Activated naive CD4-positive, alpha-beta T cell treated with anti-CD3 and anti-CD28 coated beads, Interleukin-2, amount 50 U/mL, for 16 hours (primary cell): ENCODE results near the gene RAX2.
A peak's percentile ranks its signal among the peaks of the same experiment; 100 is the strongest.

ENCODE experiments used
- DNase-seq: peaks from one replicate; pipeline ENCODE4 v3.0.0-alpha.2; 2020

Gene RAX2

DNA sequence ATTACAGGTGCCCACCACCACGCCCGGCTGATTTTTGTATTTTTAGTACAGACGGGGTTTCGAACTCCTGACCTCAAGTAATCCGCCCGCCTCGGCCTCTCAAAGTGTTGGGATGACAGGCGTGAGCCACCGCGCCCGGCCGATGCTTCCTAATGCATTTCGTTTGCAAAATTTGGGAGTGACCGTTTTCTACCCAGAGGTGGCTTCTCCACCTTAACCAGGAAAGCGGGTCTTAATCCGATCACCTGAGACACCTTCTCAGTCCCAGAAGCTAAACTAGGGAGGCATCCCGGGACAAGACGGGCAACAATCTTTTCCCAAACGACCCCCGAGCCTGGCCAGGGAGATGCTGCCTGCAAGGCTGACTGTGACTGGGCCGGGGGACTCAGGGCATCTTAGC lies 29.0 kb upstream of the RAX2 start:
- DNase-seq, result no peak

DNA sequence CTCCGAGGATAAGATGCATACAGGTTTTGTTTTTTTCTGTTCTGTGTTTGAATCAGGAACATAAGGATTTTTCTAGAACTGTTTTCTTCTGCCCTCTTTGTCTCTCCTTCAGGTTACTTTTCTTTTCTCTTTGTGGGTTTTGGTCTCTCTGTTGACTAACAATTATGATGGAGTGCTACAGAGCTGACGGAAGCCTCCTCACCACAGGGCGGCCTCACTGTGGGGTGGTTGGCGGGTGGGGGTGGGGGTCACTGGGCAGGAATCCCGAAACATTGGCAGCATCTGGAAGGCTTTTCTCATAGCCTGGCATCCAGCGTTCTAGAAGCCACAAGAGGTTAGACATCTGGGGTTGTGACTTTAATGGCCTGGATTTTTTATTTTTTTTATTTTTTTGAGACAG lies 26.1 kb upstream of the RAX2 start:
- DNase-seq, result no peak

DNA sequence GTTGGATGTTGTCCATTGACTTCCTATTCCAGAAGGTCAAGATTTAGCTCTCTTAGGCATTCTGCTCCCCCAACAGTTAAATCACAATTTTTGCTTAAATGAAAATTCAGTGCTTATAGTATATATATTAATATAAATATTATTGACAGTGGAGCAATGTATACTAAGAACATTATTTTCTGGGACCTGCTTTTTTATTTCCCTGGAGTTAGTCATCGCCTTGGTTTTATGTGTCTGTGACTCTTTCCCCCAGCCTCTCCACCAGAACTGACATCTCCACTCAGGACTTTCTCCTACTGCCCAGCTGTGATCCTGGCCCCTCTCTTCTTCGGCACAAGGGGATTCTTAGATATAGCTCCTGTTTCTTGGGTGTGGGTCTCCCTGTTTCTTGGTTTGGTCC lies 24.3 kb upstream of the RAX2 start:
- no peak for DNase-seq

DNA sequence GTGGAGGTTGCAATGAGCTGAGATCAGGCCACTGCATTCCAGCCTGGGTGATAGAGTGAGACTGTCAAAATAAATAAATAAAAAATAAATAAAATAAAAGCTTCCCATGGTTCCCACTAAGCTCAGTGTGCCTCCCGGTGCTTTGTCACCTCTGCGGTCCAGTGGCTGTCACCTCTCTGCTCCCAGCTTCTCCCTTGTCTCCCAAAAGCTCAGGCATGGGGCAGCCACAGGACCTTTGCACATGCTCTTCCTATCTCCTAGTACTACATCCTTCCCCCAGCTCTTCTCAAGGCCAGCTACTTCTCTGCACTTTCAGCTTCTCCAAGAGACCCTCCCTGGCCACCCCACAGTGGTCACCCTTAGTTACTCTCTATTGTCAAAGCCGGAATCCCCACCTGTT lies 21.8 kb upstream of the RAX2 start:
- DNase-seq, result no peak

DNA sequence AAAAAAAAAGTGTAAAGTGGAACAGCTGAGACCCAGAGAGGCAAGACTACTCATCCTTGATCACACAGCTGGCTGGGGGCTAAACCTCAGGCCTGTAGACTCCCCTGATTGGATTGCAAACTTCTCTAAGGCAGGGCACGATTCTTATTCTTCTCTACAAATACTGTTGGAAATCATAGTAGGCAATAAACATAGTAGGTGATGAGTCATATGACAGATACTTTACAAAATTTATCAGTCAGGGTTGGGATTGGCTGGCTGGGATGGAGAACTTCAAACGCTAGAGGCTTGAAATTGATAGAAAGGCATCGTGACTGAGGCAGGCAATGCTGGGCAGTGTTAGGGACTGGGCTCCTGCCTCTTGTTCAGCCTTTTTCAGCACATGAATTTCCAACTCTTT lies 20.1 kb upstream of the RAX2 start:
- no peak for DNase-seq

DNA sequence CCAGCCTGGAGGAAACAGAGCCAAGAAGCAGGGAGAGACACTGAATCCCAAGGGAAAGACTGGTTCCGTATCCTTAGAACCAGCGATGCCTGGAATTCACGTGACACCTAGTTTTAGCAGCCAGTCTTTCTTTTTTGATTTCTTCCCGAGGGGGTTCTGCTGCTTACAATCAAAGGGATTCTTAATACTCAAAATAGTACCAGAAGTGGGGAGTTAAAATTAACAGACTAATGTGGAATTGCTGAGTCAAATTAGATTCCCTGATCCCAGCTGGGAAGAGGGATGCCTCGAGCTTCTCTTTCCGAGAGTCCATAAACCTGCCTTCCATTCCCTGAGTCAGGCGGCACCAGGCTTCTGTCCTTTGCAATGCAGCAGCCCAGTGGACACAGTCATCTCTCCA lies 18.9 kb upstream of the RAX2 start:
- DNase-seq, result no peak

DNA sequence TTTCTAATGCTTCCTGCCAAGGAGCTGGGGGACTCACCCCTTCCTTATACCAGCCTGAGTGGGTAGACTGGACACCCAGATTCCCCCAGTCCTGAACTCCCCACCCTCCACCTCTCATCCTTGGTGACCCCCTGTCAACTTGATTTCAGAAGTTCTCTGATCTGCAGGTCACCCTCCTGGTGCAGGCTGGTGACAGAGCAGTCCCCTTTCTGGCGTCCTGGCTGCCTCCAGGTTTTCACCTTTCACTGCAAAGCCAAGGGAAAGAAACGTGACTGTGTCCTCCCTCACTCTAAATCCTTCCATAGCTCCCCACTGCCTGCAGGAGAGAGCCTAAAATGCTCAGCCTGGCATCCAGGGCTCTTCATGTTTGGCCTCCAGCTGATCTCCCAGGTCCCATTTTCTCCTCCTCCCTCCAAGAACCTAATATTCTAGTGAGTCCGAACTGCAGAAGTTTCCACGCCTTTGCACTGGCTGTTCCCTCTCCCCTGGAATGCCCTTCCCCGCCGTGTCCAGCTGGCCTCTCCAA lies 18.2 kb upstream of the RAX2 start:
- no peak for DNase-seq

DNA sequence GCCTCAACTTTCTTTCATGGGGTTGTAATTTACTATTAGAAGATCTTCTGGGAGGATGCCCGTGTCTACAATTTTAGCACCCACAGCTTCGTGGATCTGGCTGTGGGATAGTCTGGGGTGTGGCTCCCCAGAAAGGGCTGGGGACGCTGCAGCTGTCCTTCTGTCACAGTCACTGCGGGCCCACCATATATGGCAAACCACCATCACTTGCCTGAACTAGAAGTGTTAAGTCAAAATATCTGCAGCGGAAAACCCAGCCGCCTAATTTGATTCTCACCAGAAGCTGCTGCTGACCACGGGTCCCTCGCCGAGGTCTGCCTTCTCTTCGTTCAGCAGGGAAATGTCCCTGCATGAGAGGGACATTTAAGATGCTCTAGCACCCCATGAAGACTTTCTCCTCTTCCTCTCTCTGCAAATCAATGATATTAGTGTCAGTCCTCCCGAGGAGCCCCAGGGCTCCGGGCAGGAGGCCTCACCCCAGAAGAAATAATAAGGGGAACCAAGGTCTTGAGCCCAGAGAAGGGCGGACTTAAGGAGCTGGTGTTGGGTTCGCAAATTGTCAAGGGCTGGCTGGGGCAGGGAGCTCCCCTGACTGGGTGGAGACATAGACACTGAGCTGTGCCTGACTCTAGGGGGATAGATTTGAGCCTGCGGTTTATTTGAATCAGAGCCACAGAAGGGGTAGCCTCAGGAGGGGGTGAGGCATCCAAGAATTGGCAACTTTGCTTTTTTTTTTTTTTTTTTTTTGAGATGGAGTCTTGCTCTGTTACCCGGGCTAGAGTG lies 17.2 kb upstream of the RAX2 start:
- no peak for DNase-seq

DNA sequence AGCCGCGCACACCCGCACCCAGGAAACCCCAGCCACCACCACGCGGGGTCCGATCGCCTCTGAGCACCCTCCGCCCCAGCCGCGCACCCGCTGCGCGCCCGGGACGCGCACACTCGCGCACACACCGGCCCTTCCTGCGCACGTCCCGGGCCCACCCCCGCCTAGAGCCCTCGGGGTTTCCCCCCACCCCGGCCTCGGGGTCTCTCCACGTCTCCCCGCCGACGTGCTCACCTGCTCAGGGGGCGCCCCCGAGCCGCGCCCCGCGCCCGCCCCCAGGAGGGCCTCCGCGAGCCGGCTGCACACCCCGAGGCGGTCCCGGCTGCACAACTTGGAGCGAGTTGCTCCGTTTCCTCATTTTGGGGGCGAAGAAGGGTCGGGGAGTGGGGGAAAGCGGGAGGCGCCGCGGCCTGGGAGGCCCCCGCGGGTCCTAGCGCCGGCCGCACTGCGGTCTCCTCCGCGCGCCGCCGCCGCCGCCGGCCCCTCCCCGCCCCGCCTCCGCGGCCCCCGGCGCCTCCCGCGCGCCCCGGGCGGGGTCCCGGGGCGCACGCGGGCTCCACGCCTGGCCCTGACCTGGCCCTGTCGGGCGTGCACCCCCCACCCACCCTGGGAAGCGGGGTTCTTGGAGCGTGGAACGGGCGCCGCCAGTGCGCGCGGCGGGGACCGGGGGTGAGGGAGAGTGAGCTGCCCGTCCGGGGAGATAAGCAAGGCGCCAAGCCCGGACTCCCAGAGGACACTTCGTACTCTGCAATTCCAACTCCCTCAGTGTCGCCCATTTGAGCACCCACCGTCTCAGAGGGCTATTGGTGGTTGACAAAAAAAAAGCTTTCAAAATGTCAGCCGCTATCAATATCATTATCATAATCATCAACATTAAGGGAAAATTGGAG lies 14.2 kb upstream of the RAX2 start, which contains the start of gene MATK:
Gene MATK (minus strand): TSS at position 444 of the 887 bp plus-strand sequence. CDS start 1,246 bp downstream, outside the sequence.
- DNase-seq, result peak; percentile 46

DNA sequence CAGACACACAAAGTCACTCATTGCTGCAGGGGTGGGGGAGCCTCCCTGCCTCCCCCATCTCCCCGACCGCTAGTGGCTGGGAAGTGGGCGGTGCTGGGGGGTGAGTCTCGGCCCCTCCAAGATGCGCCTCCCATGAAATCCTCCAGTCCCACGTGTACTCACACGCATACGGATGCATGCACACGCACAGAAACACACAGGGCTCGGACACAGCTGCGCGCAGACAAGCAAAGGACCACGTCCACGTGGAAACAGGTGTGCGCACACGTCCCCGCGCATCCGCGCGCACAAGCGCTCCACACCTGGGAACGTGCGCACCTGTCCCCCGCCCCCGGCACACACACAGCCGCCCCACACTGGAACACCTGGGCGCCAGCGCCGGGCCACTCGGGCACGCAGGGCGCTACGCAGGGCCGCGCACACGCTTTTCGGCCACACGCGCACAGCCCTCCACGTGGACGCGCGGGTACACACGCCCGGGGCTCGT lies 13.5 kb upstream of the RAX2 start:
- DNase-seq, result peak; percentile 47

DNA sequence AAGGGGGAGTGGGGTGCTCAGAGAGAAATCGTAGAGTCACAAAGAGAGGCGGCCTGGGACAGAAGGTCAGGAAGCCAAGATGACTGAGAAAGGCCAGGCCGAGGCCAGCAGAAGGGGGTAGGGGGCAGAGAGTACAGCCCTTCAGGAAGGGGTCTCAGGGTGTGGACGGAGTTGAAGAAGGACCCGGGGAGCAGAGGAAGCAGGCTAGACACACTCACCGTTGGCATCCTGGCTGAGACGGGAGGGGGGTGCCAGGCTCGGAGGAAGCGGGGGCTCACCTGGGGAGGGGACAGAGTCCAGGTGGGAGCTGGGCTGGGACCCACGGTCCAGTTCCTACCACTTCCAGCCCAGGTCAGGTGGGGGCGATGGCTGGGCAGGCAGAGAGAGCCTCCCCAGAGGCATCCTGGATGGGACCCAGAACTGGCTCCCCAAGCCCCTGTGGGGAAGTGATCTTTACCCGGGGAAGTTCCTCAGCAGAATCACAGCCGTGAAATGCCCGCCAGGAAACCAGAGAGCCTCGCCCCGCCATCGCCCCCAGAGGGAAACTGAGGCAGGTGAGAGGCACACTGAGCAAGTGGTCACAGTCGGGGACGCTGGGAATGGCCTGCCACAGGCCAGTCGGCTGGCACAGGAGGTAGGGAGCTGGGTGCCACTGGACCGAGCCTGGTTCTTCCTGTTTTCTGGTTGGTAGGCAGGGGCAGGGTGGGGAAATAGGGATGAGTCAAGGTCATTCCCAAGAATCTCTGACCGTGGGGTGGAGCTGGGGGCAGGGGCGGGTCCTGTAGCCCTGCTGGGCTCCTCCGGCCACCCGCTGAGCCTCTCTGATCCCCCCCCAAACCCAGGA lies 12.8 kb upstream of the RAX2 start:
- DNase-seq, result no peak

DNA sequence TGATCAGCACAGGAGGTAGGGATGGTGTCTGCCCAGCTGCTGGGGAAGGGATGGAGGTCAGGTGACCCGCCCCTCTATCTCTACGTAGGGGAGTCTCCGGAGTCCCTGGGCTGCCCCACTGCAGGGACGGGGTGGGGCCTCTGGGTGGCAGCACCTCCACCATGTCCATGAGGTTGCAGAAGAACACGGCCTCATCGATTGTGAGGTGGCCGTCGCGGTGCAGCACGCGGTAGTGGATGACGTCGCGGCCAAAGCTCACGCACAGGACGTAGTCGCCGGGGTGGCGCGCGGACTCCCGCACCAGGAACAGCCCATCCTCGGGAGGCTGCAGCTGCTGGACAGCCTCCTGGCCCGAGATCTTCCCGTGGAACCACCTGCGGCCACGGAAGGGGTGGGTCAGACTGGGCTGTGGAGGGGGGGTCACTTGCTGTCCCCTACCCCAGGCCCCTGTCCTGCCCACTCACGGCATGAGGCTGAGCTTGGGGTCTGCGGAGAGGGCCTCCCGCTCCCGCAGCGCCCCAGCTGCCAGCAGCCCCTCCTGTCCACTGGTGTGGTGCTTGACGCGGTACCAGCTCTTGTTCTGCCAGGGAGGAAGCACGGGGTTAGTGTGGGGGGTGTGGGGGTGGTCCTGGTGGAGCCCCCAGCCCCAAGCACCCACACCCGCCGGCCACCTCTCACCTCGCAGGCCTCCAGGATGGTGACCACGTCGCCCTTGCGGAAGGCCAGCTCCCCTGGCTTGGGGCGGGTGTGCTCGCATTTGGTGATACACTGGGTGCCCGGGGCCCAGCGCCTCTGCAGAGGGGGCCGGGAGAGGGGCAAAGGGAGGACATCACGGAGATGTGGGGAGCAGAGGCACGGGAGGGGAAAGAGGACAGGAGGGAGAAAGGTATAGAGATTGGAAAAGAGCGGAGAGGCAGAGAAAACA lies 11.9 kb upstream of the RAX2 start:
- DNase-seq, result peak; percentile 55

DNA sequence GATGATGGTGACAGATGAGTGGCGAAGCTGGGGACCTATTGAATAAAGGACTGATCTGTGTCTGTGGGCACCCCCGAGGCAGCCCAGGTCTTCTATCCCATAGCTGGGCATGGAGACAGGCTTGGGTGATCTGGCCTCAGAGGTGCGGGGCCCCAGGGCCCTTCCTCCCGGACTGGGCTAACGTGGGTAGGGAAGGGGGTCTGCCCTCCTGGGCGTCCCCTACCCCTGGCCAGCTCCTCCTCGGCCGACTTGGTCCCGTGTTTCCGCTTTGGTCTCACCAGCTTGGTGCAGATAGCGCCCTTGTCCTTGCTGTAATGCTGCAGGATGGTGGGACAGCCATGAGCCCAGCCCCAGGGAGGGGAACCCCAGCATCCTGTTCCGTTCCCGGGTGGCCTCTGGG lies 10.9 kb upstream of the RAX2 start:
- DNase-seq, result no peak

DNA sequence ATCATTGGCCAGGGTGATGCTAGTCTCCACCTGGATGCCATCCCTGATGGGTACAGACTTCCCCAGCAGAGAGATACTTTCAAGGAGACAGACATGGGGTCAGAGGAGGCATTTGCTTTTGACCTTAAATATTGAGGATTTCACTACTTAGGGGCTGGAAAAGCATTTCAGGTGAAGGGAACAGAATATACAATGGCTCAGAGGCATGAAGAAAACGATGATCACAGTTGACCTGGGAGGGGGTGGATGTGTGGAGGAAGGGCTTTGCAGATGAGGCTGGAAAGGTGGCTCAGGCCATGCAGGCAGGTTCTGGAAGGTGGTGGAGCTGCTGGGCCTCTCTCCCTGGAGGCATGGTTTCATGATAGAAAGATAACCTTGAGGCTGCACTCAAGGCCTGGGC lies 10.3 kb upstream of the RAX2 start:
- DNase-seq, result no peak

DNA sequence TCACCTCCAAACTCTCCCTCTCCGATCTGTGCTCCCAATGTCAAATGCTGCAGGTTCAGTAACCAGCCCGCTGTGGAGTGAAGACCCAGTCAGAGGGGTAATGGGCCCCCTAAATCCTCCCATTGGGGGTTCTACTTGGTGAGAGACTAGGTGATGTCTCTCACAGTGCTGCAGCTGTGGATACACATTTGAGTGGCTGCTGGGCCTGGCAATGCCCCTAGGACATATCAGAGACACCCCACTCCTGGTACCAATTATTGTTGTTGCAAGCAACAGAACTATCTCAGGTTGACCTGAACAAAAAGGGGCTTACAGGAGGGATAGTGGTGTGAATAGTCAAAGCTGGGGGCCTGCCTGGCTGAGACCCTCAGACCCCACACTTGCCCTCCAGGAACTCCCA lies 9.6 kb upstream of the RAX2 start:
- no peak for DNase-seq

DNA sequence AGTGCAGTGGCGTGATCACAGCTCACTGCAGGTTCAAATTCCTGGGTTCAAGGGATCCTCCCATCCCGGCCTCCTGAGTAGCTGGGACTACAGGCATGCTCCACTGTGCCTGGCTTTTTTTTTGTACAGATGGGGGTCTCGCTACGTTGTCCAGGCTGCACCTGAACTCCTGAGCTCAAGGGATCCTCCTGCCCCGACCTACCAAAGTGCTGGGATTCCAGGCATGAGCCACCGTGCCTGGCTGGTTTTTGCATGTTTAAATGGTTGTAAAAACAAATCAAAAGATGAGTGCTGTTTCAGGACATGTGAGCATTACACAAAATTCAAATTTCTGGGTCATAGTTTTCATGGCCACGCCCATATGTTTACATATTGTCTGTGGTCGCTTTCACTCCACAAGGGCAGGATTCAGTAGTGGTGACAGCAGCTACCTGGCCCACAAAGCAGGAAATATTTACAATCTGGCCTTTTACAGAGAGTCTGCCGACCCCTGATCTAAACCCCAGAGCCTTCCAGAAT lies 8.8 kb upstream of the RAX2 start:
- no peak for DNase-seq

DNA sequence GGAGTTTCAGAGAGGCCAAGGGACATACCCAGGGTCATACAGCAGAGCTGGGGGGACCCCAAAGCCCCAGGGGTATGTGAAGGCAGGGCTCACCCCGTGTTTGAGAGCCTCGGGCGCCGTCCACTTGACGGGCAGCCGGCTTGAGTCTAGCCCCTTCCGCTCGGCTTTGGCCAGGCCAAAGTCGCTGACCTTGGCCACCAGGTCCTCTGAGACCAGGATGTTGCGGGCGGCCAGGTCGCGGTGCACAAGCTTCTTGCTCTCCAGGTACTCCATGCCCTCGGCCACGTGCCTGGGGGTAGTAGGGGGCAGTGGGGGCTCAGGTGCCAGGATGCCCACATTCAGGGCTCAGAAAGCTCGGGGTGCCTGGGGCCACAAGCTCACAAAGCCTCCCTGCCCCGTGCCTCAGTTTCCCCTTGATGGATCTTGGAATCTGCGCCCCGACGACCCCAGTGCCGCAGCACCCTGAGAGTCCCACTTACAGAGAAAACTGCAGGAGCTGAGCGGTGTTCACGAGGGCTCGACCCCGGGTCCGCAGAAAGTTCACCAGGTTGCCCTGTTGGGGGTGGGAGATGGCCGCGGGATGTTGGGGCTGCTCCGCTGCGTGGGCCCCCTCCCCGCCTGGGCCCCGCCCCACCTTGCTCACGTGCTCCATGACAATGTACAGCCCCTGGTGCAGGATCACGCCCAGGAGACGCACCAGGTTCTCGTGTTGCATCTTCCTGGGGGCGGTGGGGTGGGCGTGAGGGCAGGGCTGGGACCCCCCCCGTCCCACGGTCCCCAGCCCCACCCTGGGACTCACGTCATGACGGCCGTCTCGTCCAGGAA lies 7.1 kb upstream of the RAX2 start:
- no peak for DNase-seq

DNA sequence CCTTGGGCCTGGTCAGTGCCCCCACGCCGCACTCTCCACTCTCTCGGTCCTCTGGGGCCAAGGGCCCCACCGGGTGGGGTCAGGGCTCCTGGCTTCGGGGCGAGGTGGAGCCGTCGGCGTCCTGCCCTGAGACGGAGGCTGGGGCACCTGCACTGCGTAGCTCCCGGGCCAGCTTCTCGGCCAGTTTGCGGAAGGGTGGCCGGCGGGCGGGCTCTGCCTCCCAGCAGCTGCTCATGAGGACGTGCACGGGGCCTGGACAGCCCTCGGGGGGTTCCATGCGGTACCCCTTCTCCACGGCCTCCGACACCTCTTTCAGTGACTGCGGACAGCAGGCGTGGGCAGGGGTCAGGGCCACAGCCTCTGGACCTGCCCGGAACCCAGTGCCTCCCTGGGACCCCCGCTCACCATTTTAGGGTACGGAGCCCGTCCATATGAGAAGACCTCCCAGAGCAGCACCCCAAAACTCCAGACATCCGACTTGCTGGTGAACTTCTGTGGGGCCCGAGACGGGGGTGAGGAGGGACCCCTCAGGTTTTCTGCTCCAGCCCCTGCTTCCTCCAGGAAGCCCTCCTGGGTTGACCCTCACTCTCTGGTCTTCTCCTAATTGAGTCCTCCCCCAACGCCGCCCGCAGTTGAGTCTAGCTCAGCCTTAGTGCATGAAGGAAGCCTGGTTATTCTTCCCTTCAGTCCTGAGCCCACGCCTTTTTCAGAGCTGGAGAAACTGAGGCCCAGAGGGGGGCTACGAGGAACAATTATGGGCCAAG lies 6.3 kb upstream of the RAX2 start:
- DNase-seq, result no peak

DNA sequence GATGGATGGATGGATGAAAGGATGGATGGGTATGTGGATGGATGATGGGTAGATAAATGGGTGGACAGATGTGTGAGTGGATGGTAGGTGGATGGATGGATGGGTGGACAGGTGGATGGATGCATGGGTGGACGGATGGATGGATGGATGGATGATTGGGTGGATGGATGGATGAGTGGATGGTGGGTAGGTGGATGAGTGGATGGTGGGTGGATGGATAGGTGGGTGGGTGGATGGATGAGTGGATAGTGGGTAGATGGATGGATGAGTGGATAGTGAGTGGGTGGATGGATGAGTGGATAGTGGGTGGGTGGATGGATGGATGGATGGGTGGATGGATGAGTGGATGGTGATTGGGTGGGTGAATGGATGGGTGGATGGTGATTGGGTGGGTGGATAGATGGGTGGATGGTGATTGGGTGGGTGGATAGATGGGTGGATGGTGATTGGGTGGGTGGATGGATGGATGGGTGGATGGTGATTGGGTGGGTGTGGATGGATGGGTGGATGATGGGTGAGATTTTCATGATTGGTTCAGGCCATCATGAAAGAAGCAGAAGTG lies 4.5 kb upstream of the RAX2 start:
- no peak for DNase-seq
